CD4-positive, alpha-beta T cell (primary cell): Measurements from ENCODE around the gene ADCYAP1R1. TPM values are rescaled to one million over a fixed set of nuclear protein-coding genes. Genes with fewer than 3 reads are reported as not detected.

Source experiments
- ATAC-seq: fragments of 200-7000 bp; cut with Tn5 transposase; one replicate; pipeline ENCODE4 v1.10.0; 2022; ENCODE audit warnings: mild to moderate bottlenecking; ENCODE audit not compliant: poor library complexity
- CTCF ChIA-PET: fragments of 350-600 bp; sonication (Branson Sonifier 250); formaldehyde crosslinking; loops from one replicate; lab custom pipeline; 2021; ENCODE audit warnings: antibody characterized with exemption, inconsistent platforms; lab: Charles Lee
- POLR2A ChIA-PET: fragments of 350-600 bp; sonication (Branson Sonifier 250); formaldehyde crosslinking; loops from one replicate; lab custom pipeline; 2021; ENCODE audit warnings: antibody characterized with exemption, inconsistent platforms; lab: Charles Lee
- DNase-seq, 14 experiments: peaks; one replicate each; pipeline ENCODE4 v3.0.0-alpha.2; 2013 to 2020; ENCODE audit warnings: mixed read lengths in 2 of 14
- H3K27ac ChIP-seq, 2 donors: one replicate each; pipeline versions ENCODE4 v1.5.1 to v1.7.0; 2013; ENCODE audit warnings: low read length in 2 of 2, low read depth in 1 of 2, mild to moderate bottlenecking in 1 of 2
- H3K27me3 ChIP-seq, 2 experiments: 1 replicate in 1 of 2; 2 replicates in 1 of 2; pipeline versions ENCODE4 v1.6.1 to v1.7.0; 2013; ENCODE audit warnings: low read length in 2 of 2, control low read depth in 1 of 2, mild to moderate bottlenecking in 1 of 2, moderate library complexity in 1 of 2; ENCODE audit not compliant: insufficient read depth in 2 of 2, control insufficient read depth in 1 of 2
- H3K36me3 ChIP-seq: one replicate; pipeline ENCODE4 v1.6.1; 2013; ENCODE audit warnings: low read length, control low read depth; ENCODE audit not compliant: insufficient read depth
- H3K4me1 ChIP-seq: one replicate; pipeline ENCODE4 v1.6.1; 2013; ENCODE audit warnings: low read length, control low read depth; ENCODE audit not compliant: insufficient read depth
- H3K4me3 ChIP-seq: one replicate; pipeline ENCODE4 v1.5.1; 2013; ENCODE audit warnings: mild to moderate bottlenecking, low read length, moderate library complexity
- H3K9me3 ChIP-seq, 2 experiments: 1 replicate in 1 of 2; 2 replicates in 1 of 2; pipeline versions ENCODE4 v1.6.1 to v1.7.0; 2013; ENCODE audit warnings: low read length in 2 of 2, mild to moderate bottlenecking in 2 of 2, control low read depth in 1 of 2, moderate library complexity in 1 of 2; ENCODE audit not compliant: control insufficient read depth in 1 of 2, insufficient read depth in 1 of 2
- H3K27ac Mint-ChIP-seq: one replicate; pipeline ENCODE4 v1.8.0; 2020; ENCODE audit warnings: mixed read lengths
- H3K27me3 Mint-ChIP-seq: one replicate; pipeline ENCODE4 v1.8.0; 2021; ENCODE audit warnings: mixed read lengths
- H3K36me3 Mint-ChIP-seq: one replicate; pipeline ENCODE4 v1.8.0; 2021; ENCODE audit warnings: low read depth, mixed read lengths
- H3K4me1 Mint-ChIP-seq: one replicate; pipeline ENCODE4 v1.8.0; 2021; ENCODE audit warnings: low read depth, mixed read lengths
- H3K4me3 Mint-ChIP-seq: one replicate; pipeline ENCODE4 v1.8.0; 2020; ENCODE audit warnings: mild to moderate bottlenecking, mixed read lengths
- H3K9me3 Mint-ChIP-seq: one replicate; pipeline ENCODE4 v1.8.0; 2020; ENCODE audit warnings: mixed read lengths
- intact Hi-C, 2 experiments: fragments of 100-400 bp; cut with DNase I in 1 of 2; cut with micrococcal nuclease in 1 of 2; formaldehyde crosslinking; loops; one replicate each; pipeline versions ENCODE4 v1.15.1 to v1.9.0; 2023 to 2025; cut with DNase I, micrococcal nuclease
- total RNA-seq, 174 experiments: library from RNA in 2 of 174; stranded (reverse) in 2 of 174; gene quantifications; one replicate each; pipeline ENCODE4 v1.2.3 and lab custom pipeline; 2021 to 2026
- TF ChIP-seq, protein P1 (sequence below): fragments of 200-600 bp; IDR thresholded peaks from one replicate; pipeline ENCODE4 v1.8.0; 2022; ENCODE audit warnings: antibody characterized with exemption, mild to moderate bottlenecking

The ADCYAP1R1 gene
- total RNA-seq, 2 experiments from 2014 or later, result not detected

DNA sequence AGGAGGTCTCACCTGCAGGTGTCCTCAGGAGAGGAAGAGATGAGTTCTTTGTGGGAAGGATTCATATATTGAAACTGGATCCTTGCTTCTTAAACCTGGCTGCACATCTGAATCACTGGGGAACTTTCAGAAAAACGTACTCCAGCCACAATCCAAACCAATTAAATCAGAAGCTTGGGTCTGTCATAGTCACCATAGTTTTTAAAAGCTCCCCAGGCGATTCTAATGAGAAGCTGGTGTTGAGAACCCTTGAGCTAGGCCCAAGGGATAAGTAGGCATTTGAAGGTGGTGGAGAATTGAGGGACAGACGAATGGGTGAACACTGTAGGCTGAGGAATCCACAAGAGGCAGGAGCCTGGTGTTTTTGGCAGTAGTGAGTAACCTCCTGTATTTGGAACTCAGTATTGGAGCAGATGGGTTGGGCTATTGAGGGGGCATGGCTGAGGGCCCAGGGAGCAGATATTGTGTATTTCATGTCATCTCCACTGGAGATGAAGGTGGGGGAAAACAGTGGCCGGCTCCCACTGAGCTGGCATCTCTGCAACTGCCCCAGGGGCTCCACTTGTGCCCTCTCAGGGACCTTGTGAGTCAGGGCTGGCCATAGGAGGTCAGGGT lies 14.5 kb downstream of the ADCYAP1R1 start:
- ChIA-PET CTCF (no interaction called here), POLR2A (no interaction called here)
- Histone ChIP-seq H3K27me3 (no peaks in the 10 kb centered on the region), H3K9me3 (no peaks in the 10 kb centered on the region), H3K4me1 (no peaks in the 10 kb centered on the region), H3K4me3 (no peak overlapping the region), H3K27ac (no peak overlapping the region), H3K36me3 (no peaks in the 10 kb centered on the region)
- no peaks in the 10 kb centered on the region for H3K4me1 Mint-ChIP-seq
- H3K36me3 Mint-ChIP-seq, result no peaks in the 10 kb centered on the region
- H3K9me3 Mint-ChIP-seq, result no peaks in the 10 kb centered on the region
- intact Hi-C loops, result no loop called here
- TF ChIP-seq, protein P1, sequence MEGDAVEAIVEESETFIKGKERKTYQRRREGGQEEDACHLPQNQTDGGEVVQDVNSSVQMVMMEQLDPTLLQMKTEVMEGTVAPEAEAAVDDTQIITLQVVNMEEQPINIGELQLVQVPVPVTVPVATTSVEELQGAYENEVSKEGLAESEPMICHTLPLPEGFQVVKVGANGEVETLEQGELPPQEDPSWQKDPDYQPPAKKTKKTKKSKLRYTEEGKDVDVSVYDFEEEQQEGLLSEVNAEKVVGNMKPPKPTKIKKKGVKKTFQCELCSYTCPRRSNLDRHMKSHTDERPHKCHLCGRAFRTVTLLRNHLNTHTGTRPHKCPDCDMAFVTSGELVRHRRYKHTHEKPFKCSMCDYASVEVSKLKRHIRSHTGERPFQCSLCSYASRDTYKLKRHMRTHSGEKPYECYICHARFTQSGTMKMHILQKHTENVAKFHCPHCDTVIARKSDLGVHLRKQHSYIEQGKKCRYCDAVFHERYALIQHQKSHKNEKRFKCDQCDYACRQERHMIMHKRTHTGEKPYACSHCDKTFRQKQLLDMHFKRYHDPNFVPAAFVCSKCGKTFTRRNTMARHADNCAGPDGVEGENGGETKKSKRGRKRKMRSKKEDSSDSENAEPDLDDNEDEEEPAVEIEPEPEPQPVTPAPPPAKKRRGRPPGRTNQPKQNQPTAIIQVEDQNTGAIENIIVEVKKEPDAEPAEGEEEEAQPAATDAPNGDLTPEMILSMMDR, result no peak
- H3K27me3 Mint-ChIP-seq, result no peaks in the 10 kb centered on the region
- no peak for DNase-seq
- no peak for ATAC-seq
- no peak overlapping the region for H3K4me3 Mint-ChIP-seq
- no peak overlapping the region for H3K27ac Mint-ChIP-seq

DNA sequence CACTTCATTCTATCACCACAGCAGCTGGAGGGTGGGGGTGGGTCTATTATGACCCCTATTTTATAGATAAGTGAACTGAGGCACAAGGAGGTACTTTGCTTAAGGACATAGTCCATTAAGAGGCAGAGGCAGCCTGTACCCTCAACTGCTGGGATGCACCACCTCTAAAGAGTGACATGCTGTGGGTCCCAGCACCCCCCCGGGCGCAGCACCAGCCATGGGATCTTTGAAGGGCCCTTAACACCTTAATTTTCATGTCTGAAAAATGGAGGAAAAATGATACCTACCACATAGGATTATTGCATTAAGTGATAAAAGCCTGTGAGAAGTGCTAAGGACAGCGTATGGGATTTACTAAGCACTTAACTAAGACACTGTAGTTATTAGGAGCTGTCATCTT lies 15.4 kb downstream of the ADCYAP1R1 start:
- TF ChIP-seq, protein P1, result no peak
- no peak overlapping the region for H3K27ac ChIP-seq
- CTCF ChIA-PET, result no interaction called here
- Mint-ChIP-seq H3K4me1 (no peaks in the 10 kb centered on the region), H3K36me3 (no peaks in the 10 kb centered on the region), H3K27me3 (no peaks in the 10 kb centered on the region), H3K27ac (no peak overlapping the region), H3K4me3 (no peak overlapping the region), H3K9me3 (no peaks in the 10 kb centered on the region)
- intact Hi-C loops, result no loop called here
- no peak for ATAC-seq
- H3K4me1 ChIP-seq, result no peaks in the 10 kb centered on the region
- no peak overlapping the region for H3K4me3 ChIP-seq
- H3K36me3 ChIP-seq, result no peaks in the 10 kb centered on the region
- H3K9me3 ChIP-seq, result no peaks in the 10 kb centered on the region
- POLR2A ChIA-PET, result no interaction called here
- H3K27me3 ChIP-seq, result no peaks in the 10 kb centered on the region
- no peak for DNase-seq

DNA sequence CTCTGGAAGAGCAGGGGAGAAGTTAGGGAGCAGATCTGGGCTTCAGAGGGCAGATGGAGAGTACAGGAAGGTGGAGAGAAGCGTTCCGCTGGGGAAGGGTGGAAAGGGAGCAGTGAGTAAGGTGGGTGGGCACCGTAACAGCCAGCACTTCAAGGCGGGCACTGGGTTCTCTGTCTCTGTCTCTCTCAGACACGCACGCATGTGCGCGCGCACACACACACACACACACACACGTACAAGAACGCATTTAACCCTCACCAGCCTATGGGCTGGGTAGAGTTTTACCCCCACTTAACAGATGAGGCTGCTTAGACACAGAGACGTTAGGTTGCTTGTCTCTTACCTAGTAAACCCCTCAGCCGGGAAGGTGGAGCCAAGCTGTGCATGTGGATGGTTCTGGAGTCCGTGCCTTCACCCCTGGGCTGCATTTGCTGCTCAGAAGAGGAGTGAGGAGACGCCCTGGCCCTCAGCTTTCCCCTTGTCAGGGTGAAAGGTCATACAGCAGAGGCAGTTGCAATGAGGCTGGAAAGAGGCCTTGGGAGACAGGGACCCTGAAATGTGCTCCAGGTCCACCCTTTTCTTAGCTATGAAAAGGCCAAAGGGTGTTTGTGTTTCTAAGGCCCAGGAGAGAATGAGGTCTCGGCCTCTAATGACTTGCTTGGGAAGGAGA lies 16.0 kb downstream of the ADCYAP1R1 start:
- Mint-ChIP-seq H3K27me3 (no peaks in the 10 kb centered on the region), H3K9me3 (no peaks in the 10 kb centered on the region), H3K4me1 (no peaks in the 10 kb centered on the region), H3K27ac (no peak overlapping the region), H3K36me3 (no peaks in the 10 kb centered on the region), H3K4me3 (no peak overlapping the region)
- Histone ChIP-seq H3K9me3 (no peaks in the 10 kb centered on the region), H3K27ac (no peak overlapping the region), H3K27me3 (no peaks in the 10 kb centered on the region), H3K4me1 (no peaks in the 10 kb centered on the region), H3K4me3 (no peak overlapping the region), H3K36me3 (no peaks in the 10 kb centered on the region)
- CTCF ChIA-PET, result no interaction called here
- DNase-seq (no peak), ATAC-seq (no peak)
- TF ChIP-seq, protein P1, result no peak
- POLR2A ChIA-PET, result no interaction called here
- intact Hi-C loops, result no loop called here
